ENCODE data around the gene CMIP.
A peak's percentile ranks its signal among the peaks of the same experiment; 100 is the strongest.

CMIP gene

GRCh38 chr16:81514041-81514559 lies 69.5 kb downstream of the CMIP start:
- CTCF ChIA-PET, result interaction anchor here (0.9 to 2.5 kb wide), 6 partner anchors 9 to 85 kb away, joined by 3 to 13 read pairs (median 4); no protein-coding TSS in a partner anchor
- WGBS (ENCODE audit: insufficient coverage), result 52% methylated on average over 5 of the region's 7 CpGs
- no peak overlapping the region for H3K27ac ChIP-seq (ENCODE audit: insufficient read depth in 1 of 2, low read depth in 1 of 2, low read length in 2 of 2, poor library complexity in 1 of 2, severe bottlenecking in 2 of 2)
- peaks cover 2 to 13% (median 4%) of the 10 kb centered on the region in 4 experiments for H3K36me3 ChIP-seq (ENCODE audit: control insufficient read depth in 4 of 4, insufficient read depth in 4 of 4, low read length in 3 of 4)
- peak overlapping the region in 2 of 7 experiments; percentile 33 to 54 for H3K4me3 ChIP-seq (ENCODE audit: control insufficient read depth in 1 of 7, extremely low read depth in 1 of 7, insufficient read depth in 4 of 7, low read depth in 2 of 7, low read length in 6 of 7)
- H3K4me1 ChIP-seq (ENCODE audit: control extremely low read depth in 1 of 4, control insufficient read depth in 4 of 4, insufficient read depth in 4 of 4, low read length in 3 of 4), result peaks cover 5 to 36% (median 29%) of the 10 kb centered on the region in 4 experiments
- DNase-seq, result peak in 2 of 3 donors; percentile 77 to 84
- POLR2A ChIA-PET, result no interaction called here
- no peaks in the 10 kb centered on the region for H3K9me3 ChIP-seq (ENCODE audit: control extremely low read depth in 1 of 5, control insufficient read depth in 4 of 5, insufficient read depth in 2 of 5, low read depth in 1 of 5, low read length in 4 of 5)
- no peaks in the 10 kb centered on the region for H3K27me3 ChIP-seq (replicated peaks in 2 of 5; ENCODE audit: control insufficient read depth in 4 of 5, insufficient read depth in 5 of 5, low read length in 4 of 5)

GRCh38 chr16:81514568-81515258 lies 70.1 kb downstream of the CMIP start:
- H3K27me3 ChIP-seq (replicated peaks in 2 of 5; ENCODE audit: control insufficient read depth in 4 of 5, insufficient read depth in 5 of 5, low read length in 4 of 5), result no peaks in the 10 kb centered on the region
- no peaks in the 10 kb centered on the region for H3K9me3 ChIP-seq (ENCODE audit: control extremely low read depth in 1 of 5, control insufficient read depth in 4 of 5, insufficient read depth in 2 of 5, low read depth in 1 of 5, low read length in 4 of 5)
- H3K4me1 ChIP-seq (ENCODE audit: control extremely low read depth in 1 of 4, control insufficient read depth in 4 of 4, insufficient read depth in 4 of 4, low read length in 3 of 4), result peaks cover 5 to 42% (median 33%) of the 10 kb centered on the region in 4 experiments
- WGBS (ENCODE audit: insufficient coverage), result 83% methylated on average over 13 of the region's 15 CpGs
- H3K36me3 ChIP-seq (ENCODE audit: control insufficient read depth in 4 of 4, insufficient read depth in 4 of 4, low read length in 3 of 4), result peaks cover 2 to 12% (median 4%) of the 10 kb centered on the region in 4 experiments
- no peak overlapping the region for H3K27ac ChIP-seq (ENCODE audit: insufficient read depth in 1 of 2, low read depth in 1 of 2, low read length in 2 of 2, poor library complexity in 1 of 2, severe bottlenecking in 2 of 2)
- H3K4me3 ChIP-seq (ENCODE audit: control insufficient read depth in 1 of 7, extremely low read depth in 1 of 7, insufficient read depth in 4 of 7, low read depth in 2 of 7, low read length in 6 of 7), result no peak overlapping the region
- ChIA-PET POLR2A (no interaction called here), CTCF (interaction anchor here (1.2 to 2.2 kb wide), 4 partner anchors 9 to 86 kb away, joined by 3 to 10 read pairs (median 4); no protein-coding TSS in a partner anchor)
- peak in 2 of 3 donors; percentile 58 to 73 for DNase-seq

GRCh38 chr16:81515281-81515680 lies 70.7 kb downstream of the CMIP start:
- no peaks in the 10 kb centered on the region for H3K27me3 ChIP-seq (replicated peaks in 2 of 5; ENCODE audit: control insufficient read depth in 4 of 5, insufficient read depth in 5 of 5, low read length in 4 of 5)
- H3K36me3 ChIP-seq (ENCODE audit: control insufficient read depth in 4 of 4, insufficient read depth in 4 of 4, low read length in 3 of 4), result peaks cover 2 to 9% (median 4%) of the 10 kb centered on the region in 4 experiments
- no peak for DNase-seq
- no peaks in the 10 kb centered on the region for H3K9me3 ChIP-seq (ENCODE audit: control extremely low read depth in 1 of 5, control insufficient read depth in 4 of 5, insufficient read depth in 2 of 5, low read depth in 1 of 5, low read length in 4 of 5)
- H3K27ac ChIP-seq (ENCODE audit: insufficient read depth in 1 of 2, low read depth in 1 of 2, low read length in 2 of 2, poor library complexity in 1 of 2, severe bottlenecking in 2 of 2), result no peak overlapping the region
- CTCF ChIA-PET, result interaction anchor here (0.7 to 2.2 kb wide), 5 partner anchors 11 to 86 kb away, joined by 3 to 10 read pairs (median 4); no protein-coding TSS in a partner anchor
- 96% methylated on average over 11 of the region's 11 CpGs for WGBS (ENCODE audit: insufficient coverage)
- peaks cover 8 to 44% (median 35%) of the 10 kb centered on the region in 4 experiments for H3K4me1 ChIP-seq (ENCODE audit: control extremely low read depth in 1 of 4, control insufficient read depth in 4 of 4, insufficient read depth in 4 of 4, low read length in 3 of 4)
- H3K4me3 ChIP-seq (ENCODE audit: control insufficient read depth in 1 of 7, extremely low read depth in 1 of 7, insufficient read depth in 4 of 7, low read depth in 2 of 7, low read length in 6 of 7), result no peak overlapping the region
- POLR2A ChIA-PET, result no interaction called here

GRCh38 chr16:81515721-81516120 lies 71.1 kb downstream of the CMIP start:
- H3K4me1 ChIP-seq (ENCODE audit: control extremely low read depth in 1 of 4, control insufficient read depth in 4 of 4, insufficient read depth in 4 of 4, low read length in 3 of 4), result peaks cover 8 to 45% (median 35%) of the 10 kb centered on the region in 4 experiments

GRCh38 chr16:81516478-81517149 lies 72.0 kb downstream of the CMIP start:
- no peak for DNase-seq
- POLR2A ChIA-PET, result no interaction called here
- H3K4me1 ChIP-seq (ENCODE audit: control extremely low read depth in 1 of 4, control insufficient read depth in 4 of 4, insufficient read depth in 4 of 4, low read length in 3 of 4), result peaks cover 8 to 46% (median 35%) of the 10 kb centered on the region in 4 experiments
- no peak overlapping the region for H3K27ac ChIP-seq (ENCODE audit: insufficient read depth in 1 of 2, low read depth in 1 of 2, low read length in 2 of 2, poor library complexity in 1 of 2, severe bottlenecking in 2 of 2)
- H3K36me3 ChIP-seq (ENCODE audit: control insufficient read depth in 4 of 4, insufficient read depth in 4 of 4, low read length in 3 of 4), result peaks cover 2 to 9% (median 4%) of the 10 kb centered on the region in 4 experiments
- WGBS (ENCODE audit: insufficient coverage), result 96% methylated on average over 14 of the region's 14 CpGs
- H3K27me3 ChIP-seq (replicated peaks in 2 of 5; ENCODE audit: control insufficient read depth in 4 of 5, insufficient read depth in 5 of 5, low read length in 4 of 5), result no peaks in the 10 kb centered on the region
- no peak overlapping the region for H3K4me3 ChIP-seq (ENCODE audit: control insufficient read depth in 1 of 7, extremely low read depth in 1 of 7, insufficient read depth in 4 of 7, low read depth in 2 of 7, low read length in 6 of 7)
- CTCF ChIA-PET, result interaction anchor here (1.4 to 2.2 kb wide), 3 partner anchors 10 to 277 kb away, joined by 3 to 10 read pairs (median 4); no protein-coding TSS in a partner anchor
- no peaks in the 10 kb centered on the region for H3K9me3 ChIP-seq (ENCODE audit: control extremely low read depth in 1 of 5, control insufficient read depth in 4 of 5, insufficient read depth in 2 of 5, low read depth in 1 of 5, low read length in 4 of 5)

More at GRCh38 chr16:81515721-81516120, 71.1 kb downstream of the CMIP start:
- ChIA-PET CTCF (interaction anchor here (0.7 to 2.2 kb wide), 5 partner anchors 11 to 278 kb away, joined by 3 to 10 read pairs (median 3); no protein-coding TSS in a partner anchor), POLR2A (no interaction called here)
- no peaks in the 10 kb centered on the region for H3K27me3 ChIP-seq (replicated peaks in 2 of 5; ENCODE audit: control insufficient read depth in 4 of 5, insufficient read depth in 5 of 5, low read length in 4 of 5)
- no peak overlapping the region for H3K4me3 ChIP-seq (ENCODE audit: control insufficient read depth in 1 of 7, extremely low read depth in 1 of 7, insufficient read depth in 4 of 7, low read depth in 2 of 7, low read length in 6 of 7)
- H3K9me3 ChIP-seq (ENCODE audit: control extremely low read depth in 1 of 5, control insufficient read depth in 4 of 5, insufficient read depth in 2 of 5, low read depth in 1 of 5, low read length in 4 of 5), result no peaks in the 10 kb centered on the region
- no peak overlapping the region for H3K27ac ChIP-seq (ENCODE audit: insufficient read depth in 1 of 2, low read depth in 1 of 2, low read length in 2 of 2, poor library complexity in 1 of 2, severe bottlenecking in 2 of 2)
- H3K36me3 ChIP-seq (ENCODE audit: control insufficient read depth in 4 of 4, insufficient read depth in 4 of 4, low read length in 3 of 4), result peaks cover 2 to 9% (median 4%) of the 10 kb centered on the region in 4 experiments
- 94% methylated on average over 10 of the region's 10 CpGs for whole genome bisulfite sequencing (ENCODE audit: insufficient coverage)
- no peak for DNase-seq

- ChIA-PET CTCF (interaction anchor here (1.5 kb wide), 1 partner anchor 277 kb away, joined by 3 read pairs; no protein-coding TSS in a partner anchor), POLR2A (no interaction called here)
- no peak overlapping the region for H3K27ac ChIP-seq (ENCODE audit: insufficient read depth in 1 of 2, low read depth in 1 of 2, low read length in 2 of 2, poor library complexity in 1 of 2, severe bottlenecking in 2 of 2)
- H3K4me3 ChIP-seq (ENCODE audit: control insufficient read depth in 1 of 7, extremely low read depth in 1 of 7, insufficient read depth in 4 of 7, low read depth in 2 of 7, low read length in 6 of 7), result no peak overlapping the region
- H3K36me3 ChIP-seq (ENCODE audit: control insufficient read depth in 4 of 4, insufficient read depth in 4 of 4, low read length in 3 of 4), result peaks cover 2 to 9% (median 4%) of the 10 kb centered on the region in 4 experiments
- DNase-seq, result no peak
- peaks cover 8 to 44% (median 35%) of the 10 kb centered on the region in 4 experiments for H3K4me1 ChIP-seq (ENCODE audit: control extremely low read depth in 1 of 4, control insufficient read depth in 4 of 4, insufficient read depth in 4 of 4, low read length in 3 of 4)
- H3K9me3 ChIP-seq (ENCODE audit: control extremely low read depth in 1 of 5, control insufficient read depth in 4 of 5, insufficient read depth in 2 of 5, low read depth in 1 of 5, low read length in 4 of 5), result no peaks in the 10 kb centered on the region
- 92% methylated on average over 2 of the region's 4 CpGs for WGBS (ENCODE audit: insufficient coverage)
- no peaks in the 10 kb centered on the region for H3K27me3 ChIP-seq (replicated peaks in 2 of 5; ENCODE audit: control insufficient read depth in 4 of 5, insufficient read depth in 5 of 5, low read length in 4 of 5)
These were observed 72.5 kb downstream of the CMIP start for GRCh38 chr16:81517150-81517499.

Data from common myeloid progenitor, CD34-positive (primary cell).